OCI-LY1 (cell line): Measurements from ENCODE around the gene LCN6.
"Not testable (repeated sequence)": the region's sequence is repeated elsewhere in the genome, so short reads cannot be mapped to it uniquely, and the experiment has no call there.

Experiments used
- H2AFZ ChIP-seq: fragments of 200-600 bp; sonication (generic), shearing (Covaris generic); 2 replicates; pipeline ENCODE4 v1.6.0; 2014; ENCODE audit warnings: antibody characterized with exemption, mild to moderate bottlenecking, low read length
- H3F3A ChIP-seq: fragments of 200-600 bp; sonication (generic), shearing (Covaris generic); 2 replicates; pipeline ENCODE4 v1.6.0; 2014; ENCODE audit warnings: mild to moderate bottlenecking, antibody characterized with exemption, low read length, moderate library complexity; ENCODE audit not compliant: insufficient read depth
- H3K27ac ChIP-seq: fragments of 200-600 bp; sonication (generic); 2 replicates; pipeline ENCODE4 v1.5.1; 2014; ENCODE audit warnings: low read length, mixed run types, mild to moderate bottlenecking, low read depth; ENCODE audit not compliant: poor library complexity, severe bottlenecking
- H3K27me3 ChIP-seq: fragments of 200-600 bp; sonication (generic); 2 replicates; pipeline ENCODE4 v1.6.0; 2014; ENCODE audit warnings: antibody characterized with exemption, mild to moderate bottlenecking, low read length, moderate library complexity; ENCODE audit not compliant: insufficient read depth
- H3K36me3 ChIP-seq: fragments of 200-600 bp; sonication (generic); 2 replicates; pipeline ENCODE4 v1.6.1; 2014; ENCODE audit warnings: mild to moderate bottlenecking, antibody characterized with exemption, low read length, moderate library complexity, mixed read lengths; ENCODE audit not compliant: insufficient read depth
- H3K4me1 ChIP-seq: fragments of 200-600 bp; sonication (generic); 2 replicates; pipeline ENCODE4 v1.5.1; 2014; ENCODE audit warnings: mild to moderate bottlenecking, low read length, moderate library complexity; ENCODE audit not compliant: insufficient read depth, severe bottlenecking
- H3K4me2 ChIP-seq: fragments of 200-600 bp; sonication (generic), shearing (Covaris generic); 2 replicates; pipeline ENCODE4 v1.6.1; 2014; ENCODE audit warnings: low read length
- H3K4me3 ChIP-seq: fragments of 200-600 bp; sonication (generic); 2 replicates; pipeline ENCODE4 v1.5.1; 2014; ENCODE audit warnings: low read length, low read depth, mild to moderate bottlenecking, mixed read lengths; ENCODE audit not compliant: poor library complexity, severe bottlenecking
- H3K79me2 ChIP-seq: fragments of 200-600 bp; shearing (Covaris generic); 2 replicates; pipeline ENCODE4 v1.6.1; 2016; ENCODE audit warnings: mixed run types, low read length, mixed read lengths; ENCODE audit not compliant: insufficient read depth
- H3K9ac ChIP-seq: fragments of 200-600 bp; sonication (generic), shearing (Covaris generic); 2 replicates; pipeline ENCODE4 v1.6.1; 2014; ENCODE audit warnings: mild to moderate bottlenecking, low read length, mixed read lengths
- H3K9me2 ChIP-seq: fragments of 200-600 bp; sonication (generic), shearing (Covaris generic); 2 replicates; pipeline ENCODE4 v1.6.1; 2014; ENCODE audit warnings: low read depth, mild to moderate bottlenecking, low read length, mixed read lengths
- H3K9me3 ChIP-seq: fragments of 200-600 bp; shearing (Covaris generic); 2 replicates; pipeline ENCODE4 v1.6.1; 2014; ENCODE audit warnings: low read length, mixed read lengths
- H4K20me1 ChIP-seq: fragments of 200-600 bp; sonication (generic), shearing (Covaris generic); 2 replicates; pipeline ENCODE4 v1.6.0; 2016; ENCODE audit warnings: mild to moderate bottlenecking, low read length; ENCODE audit not compliant: insufficient read depth
- EZH2 ChIP-seq: fragments of 200-600 bp; sonication (generic), shearing (Covaris generic); IDR thresholded peaks from 2 replicates; pipeline ENCODE4 v1.8.0; 2017; ENCODE audit warnings: borderline replicate concordance, mixed run types, mild to moderate bottlenecking, antibody characterized with exemption, low read length, moderate library complexity, mixed read lengths
- TF ChIP-seq, protein P1 (sequence below): fragments of 200-600 bp; sonication (generic), shearing (Covaris generic); IDR thresholded peaks from 2 replicates; pipeline ENCODE4 v1.5.1; 2017; ENCODE audit warnings: mild to moderate bottlenecking, antibody characterized with exemption, low read length, moderate library complexity, mixed read lengths

LCN6 gene

GRCh38 chr9:136748201-136748600 is at the start of gene LCN6:
Gene LCN6, minus strand, starts transcription at chr9:136748525. Its CDS starts 42 bp downstream, at chr9:136748483.
- Histone ChIP-seq H3K9ac (no peak within 1 kb of the TSS), H3K4me3 (no peak within 1 kb of the TSS), H3K4me2 (no peak within 1 kb of the TSS), H3K27ac (no peak within 1 kb of the TSS), H4K20me1 (no peaks in the 10 kb centered on the region), H3K9me3 (peaks cover 13% of the 10 kb centered on the region), H3K27me3 (peaks cover 25% of the 10 kb centered on the region; the same call in 1 of the 2 replicates), H3K79me2 (no peaks in the 10 kb centered on the region), H3K36me3 (peaks cover 2% of the 10 kb centered on the region; the same call in 1 of the 2 replicates), H3K4me1 (no peaks in the 10 kb centered on the region), H3F3A (no peaks in the 10 kb centered on the region), H2AFZ (no peak within 1 kb of the TSS), H3K9me2 (no peaks in the 10 kb centered on the region)
- TF ChIP-seq, protein P1, sequence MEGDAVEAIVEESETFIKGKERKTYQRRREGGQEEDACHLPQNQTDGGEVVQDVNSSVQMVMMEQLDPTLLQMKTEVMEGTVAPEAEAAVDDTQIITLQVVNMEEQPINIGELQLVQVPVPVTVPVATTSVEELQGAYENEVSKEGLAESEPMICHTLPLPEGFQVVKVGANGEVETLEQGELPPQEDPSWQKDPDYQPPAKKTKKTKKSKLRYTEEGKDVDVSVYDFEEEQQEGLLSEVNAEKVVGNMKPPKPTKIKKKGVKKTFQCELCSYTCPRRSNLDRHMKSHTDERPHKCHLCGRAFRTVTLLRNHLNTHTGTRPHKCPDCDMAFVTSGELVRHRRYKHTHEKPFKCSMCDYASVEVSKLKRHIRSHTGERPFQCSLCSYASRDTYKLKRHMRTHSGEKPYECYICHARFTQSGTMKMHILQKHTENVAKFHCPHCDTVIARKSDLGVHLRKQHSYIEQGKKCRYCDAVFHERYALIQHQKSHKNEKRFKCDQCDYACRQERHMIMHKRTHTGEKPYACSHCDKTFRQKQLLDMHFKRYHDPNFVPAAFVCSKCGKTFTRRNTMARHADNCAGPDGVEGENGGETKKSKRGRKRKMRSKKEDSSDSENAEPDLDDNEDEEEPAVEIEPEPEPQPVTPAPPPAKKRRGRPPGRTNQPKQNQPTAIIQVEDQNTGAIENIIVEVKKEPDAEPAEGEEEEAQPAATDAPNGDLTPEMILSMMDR = no peak
- TF ChIP-seq EZH2 = no peak

DNA sequence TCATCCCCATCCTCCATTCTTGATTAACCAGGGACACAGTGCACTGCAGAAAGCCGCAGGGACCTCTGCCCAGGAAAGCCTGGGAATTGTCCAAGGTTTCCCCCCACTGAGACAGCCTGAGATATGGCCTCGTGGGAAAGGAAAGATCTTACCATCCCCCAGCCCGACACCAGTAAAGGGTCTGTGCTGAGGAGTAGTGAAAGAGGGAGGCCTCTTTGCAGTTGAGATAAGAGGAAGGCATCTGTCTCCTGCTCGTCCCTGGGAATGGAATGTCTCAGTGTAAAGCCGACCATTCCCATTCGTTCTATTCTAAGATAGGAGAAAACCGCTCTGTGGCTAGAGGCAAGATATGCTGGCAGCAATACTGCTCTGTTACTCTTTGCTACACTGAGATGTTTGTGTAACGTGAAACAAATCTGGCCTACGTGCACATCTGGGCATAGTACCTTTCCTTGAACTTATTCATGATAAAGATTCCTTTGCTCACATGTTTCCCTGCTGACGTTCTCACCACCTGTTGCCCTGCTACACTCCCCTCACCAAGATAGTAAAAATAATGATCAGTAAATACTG is 48.5 kb upstream of the LCN6 start:
- not testable (repeated sequence) for H3F3A ChIP-seq, H3K27me3 ChIP-seq, H2AFZ ChIP-seq, H3K9me2 ChIP-seq, H3K27ac ChIP-seq, H4K20me1 ChIP-seq, H3K4me2 ChIP-seq, H3K9ac ChIP-seq, H3K36me3 ChIP-seq, H3K4me3 ChIP-seq, H3K9me3 ChIP-seq, H3K79me2 ChIP-seq
- peaks cover 42% of the 10 kb centered on the region for H3K4me1 ChIP-seq

DNA sequence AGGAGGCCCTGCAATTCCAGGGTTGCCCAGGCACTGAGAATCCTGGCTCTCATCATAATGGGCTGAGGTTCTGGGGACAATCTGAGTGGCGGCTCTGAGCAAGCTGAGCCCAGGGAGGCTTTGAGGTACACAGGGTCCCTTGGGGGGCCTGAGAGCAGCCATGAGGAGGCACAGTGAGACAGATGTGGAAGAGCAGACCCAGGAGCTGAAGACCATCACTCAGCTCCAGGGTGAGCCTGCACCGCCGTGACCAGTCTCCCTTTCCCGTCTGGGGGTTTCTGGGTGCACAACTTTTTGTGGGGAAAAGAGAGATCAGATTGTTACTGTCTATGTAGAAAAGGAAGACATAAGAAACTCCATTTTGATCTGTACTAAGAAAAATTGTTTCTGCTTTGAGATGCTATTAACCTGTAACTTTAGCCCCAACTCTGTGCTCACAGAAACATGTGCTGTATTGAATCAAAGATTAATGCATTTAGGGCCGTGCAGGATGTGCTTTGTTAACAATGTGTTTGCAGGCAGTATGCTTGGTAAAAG is 48.0 kb upstream of the LCN6 start, which contains the start of gene CCDC183:
Gene CCDC183, plus strand, starts transcription at position 101 of the 537 bp plus-strand sequence. Its CDS starts 60 bp downstream, at position 161.
- Histone ChIP-seq H3K27ac (no peak within 1 kb of the TSS), H3K4me2 (no peak within 1 kb of the TSS), H2AFZ (no peak within 1 kb of the TSS)

More for the DNA sequence above, 48.0 kb upstream of the LCN6 start, which contains the start of gene CCDC183:
- Histone ChIP-seq H4K20me1 (no peaks in the 10 kb centered on the region), H3K9ac (no peak within 1 kb of the TSS; the same call in 1 of the 2 replicates), H3K4me3 (no peak within 1 kb of the TSS), H3K36me3 (peaks cover 10% of the 10 kb centered on the region), H3K4me1 (peaks cover 40% of the 10 kb centered on the region), H3K9me2 (no peaks in the 10 kb centered on the region), H3K27me3 (peaks cover 8% of the 10 kb centered on the region; the same call in 1 of the 2 replicates), H3K79me2 (no peaks in the 10 kb centered on the region), H3K9me3 (no peaks in the 10 kb centered on the region), H3F3A (no peaks in the 10 kb centered on the region)
- TF ChIP-seq, protein P1 = no peak
- TF ChIP-seq EZH2 = no peak
